Thoracic aorta (tissue), 2 donors: ENCODE measurements around the gene ZMIZ1. TPM values are rescaled to one million over a fixed set of nuclear protein-coding genes. Genes with fewer than 3 reads are reported as not detected.

Experiments
- ATAC-seq: fragments of 150-250 bp; one replicate; pipeline ENCODE4 v1.8.0; 2017; ENCODE audit warnings: low read depth; ENCODE audit not compliant: insufficient number of reproducible peaks, low FRiP score
- DNase-seq: peaks from one replicate; pipeline ENCODE4 v3.0.0-alpha.2; 2020; ENCODE audit warnings: low spot score
- H3K27ac ChIP-seq, 2 donors: fragments of 200-600 bp; sonication (generic); 1 replicate in 1 of 2; 2 replicates in 1 of 2; pipeline ENCODE4 v1.5.1; 2016; ENCODE audit warnings: mild to moderate bottlenecking in 2 of 2, moderate library complexity in 2 of 2
- H3K27me3 ChIP-seq: fragments of 200-600 bp; sonication (generic); replicated peaks from 2 replicates; pipeline ENCODE4 v1.6.0; 2016; ENCODE audit warnings: mild to moderate bottlenecking; ENCODE audit not compliant: insufficient read depth
- H3K36me3 ChIP-seq: fragments of 200-600 bp; sonication (generic); one replicate; pipeline ENCODE4 v1.5.1; 2016
- H3K4me1 ChIP-seq, 2 donors: fragments of 200-600 bp; sonication (generic); 1 replicate in 1 of 2; 2 replicates in 1 of 2; pipeline versions ENCODE4 v1.5.1 to v1.6.0; 2016; ENCODE audit warnings: low read depth in 2 of 2, mild to moderate bottlenecking in 1 of 2; ENCODE audit not compliant: control insufficient read depth in 1 of 2
- H3K4me3 ChIP-seq: fragments of 200-600 bp; sonication (generic); 2 replicates; pipeline ENCODE4 v1.5.1; 2016; ENCODE audit warnings: mild to moderate bottlenecking
- H3K9me3 ChIP-seq: fragments of 200-600 bp; sonication (generic); 2 replicates; pipeline ENCODE4 v1.5.1; 2016
- total RNA-seq, 2 donors: library from RNA; depleted of rRNA; stranded (reverse); fragments of >200 nt; gene quantifications; one replicate each; pipeline versions ENCODE4 v1.1.0 to v1.2.3, GENCODE V29; 2016
- TF ChIP-seq, protein P1 (sequence below): fragments of 200-600 bp; sonication (generic); IDR thresholded peaks from one replicate; pipeline ENCODE4 v1.5.1; 2019; ENCODE audit warnings: antibody characterized with exemption

ZMIZ1 gene
- total RNA-seq, 2 donors from 2014 or later: 57.8 to 81.6 TPM

- no peaks in the 10 kb centered on the region for H3K36me3 ChIP-seq
- TF ChIP-seq, protein P1, sequence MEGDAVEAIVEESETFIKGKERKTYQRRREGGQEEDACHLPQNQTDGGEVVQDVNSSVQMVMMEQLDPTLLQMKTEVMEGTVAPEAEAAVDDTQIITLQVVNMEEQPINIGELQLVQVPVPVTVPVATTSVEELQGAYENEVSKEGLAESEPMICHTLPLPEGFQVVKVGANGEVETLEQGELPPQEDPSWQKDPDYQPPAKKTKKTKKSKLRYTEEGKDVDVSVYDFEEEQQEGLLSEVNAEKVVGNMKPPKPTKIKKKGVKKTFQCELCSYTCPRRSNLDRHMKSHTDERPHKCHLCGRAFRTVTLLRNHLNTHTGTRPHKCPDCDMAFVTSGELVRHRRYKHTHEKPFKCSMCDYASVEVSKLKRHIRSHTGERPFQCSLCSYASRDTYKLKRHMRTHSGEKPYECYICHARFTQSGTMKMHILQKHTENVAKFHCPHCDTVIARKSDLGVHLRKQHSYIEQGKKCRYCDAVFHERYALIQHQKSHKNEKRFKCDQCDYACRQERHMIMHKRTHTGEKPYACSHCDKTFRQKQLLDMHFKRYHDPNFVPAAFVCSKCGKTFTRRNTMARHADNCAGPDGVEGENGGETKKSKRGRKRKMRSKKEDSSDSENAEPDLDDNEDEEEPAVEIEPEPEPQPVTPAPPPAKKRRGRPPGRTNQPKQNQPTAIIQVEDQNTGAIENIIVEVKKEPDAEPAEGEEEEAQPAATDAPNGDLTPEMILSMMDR: no peak
These were observed 14.3 kb upstream of the ZMIZ1 start for GRCh38 chr10:79054203-79055099.

GRCh38 chr10:79055100-79055782 lies 13.5 kb upstream of the ZMIZ1 start:
- Histone ChIP-seq H3K27me3 (no peaks in the 10 kb centered on the region), H3K36me3 (no peaks in the 10 kb centered on the region), H3K9me3 (no peaks in the 10 kb centered on the region), H3K4me1 (no peaks in the 10 kb centered on the region), H3K27ac (no peak overlapping the region), H3K4me3 (no peak overlapping the region)
- TF ChIP-seq, protein P1: no peak
- ATAC-seq: no peak
- no peak for DNase-seq

More at GRCh38 chr10:79054203-79055099, 14.3 kb upstream of the ZMIZ1 start:
- no peak for DNase-seq
- no peaks in the 10 kb centered on the region for H3K9me3 ChIP-seq
- no peak overlapping the region for H3K4me3 ChIP-seq
- ATAC-seq: no peak
- H3K4me1 ChIP-seq: no peaks in the 10 kb centered on the region
- no peak overlapping the region for H3K27ac ChIP-seq
- no peaks in the 10 kb centered on the region for H3K27me3 ChIP-seq

DNA sequence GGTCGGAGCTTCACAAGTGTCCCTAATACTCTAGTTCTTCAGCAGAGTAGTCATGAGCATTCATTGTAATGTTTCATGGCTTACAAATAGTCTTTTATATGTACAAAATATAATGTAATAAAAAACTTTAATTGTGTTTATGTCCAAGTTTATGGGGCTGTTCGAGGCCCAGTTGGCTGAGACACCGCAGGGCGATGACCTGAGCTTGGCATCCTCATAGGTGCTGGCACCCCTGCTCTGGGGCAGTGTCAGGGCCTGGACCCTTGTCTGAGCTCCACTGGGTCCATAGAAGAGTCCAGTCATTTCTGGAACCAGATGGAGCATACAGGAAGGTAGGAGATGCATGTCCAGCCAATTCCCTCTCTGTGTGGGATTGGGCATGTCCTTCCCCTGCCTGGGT lies 12.9 kb upstream of the ZMIZ1 start:
- TF ChIP-seq, protein P1: no peak
- H3K36me3 ChIP-seq: no peaks in the 10 kb centered on the region
- ATAC-seq (no peak), DNase-seq (no peak)
- H3K9me3 ChIP-seq: no peaks in the 10 kb centered on the region
- no peaks in the 10 kb centered on the region for H3K4me1 ChIP-seq
- H3K27me3 ChIP-seq: no peaks in the 10 kb centered on the region
- H3K4me3 ChIP-seq: no peak overlapping the region
- H3K27ac ChIP-seq: no peak overlapping the region

DNA sequence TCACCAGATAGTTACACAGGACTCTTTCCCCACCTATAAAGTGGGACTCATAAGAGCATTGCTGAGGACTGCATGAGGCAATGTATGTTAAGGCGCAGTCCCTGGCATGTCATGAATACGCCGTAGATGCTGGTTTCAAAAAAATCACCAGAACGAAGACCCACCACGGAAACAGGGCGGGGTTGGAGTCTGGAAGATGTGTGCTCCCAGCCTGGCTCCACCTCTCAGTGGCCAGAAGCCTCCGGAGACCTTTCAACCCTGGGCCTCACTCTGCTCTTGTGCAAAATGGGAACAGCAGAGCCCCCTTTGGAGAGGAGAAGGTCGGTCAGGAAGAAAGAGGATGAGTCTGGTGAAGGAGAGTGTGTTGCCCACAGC lies 12.4 kb upstream of the ZMIZ1 start:
- Histone ChIP-seq H3K27ac (no peak overlapping the region), H3K27me3 (no peaks in the 10 kb centered on the region), H3K9me3 (no peaks in the 10 kb centered on the region), H3K4me1 (no peaks in the 10 kb centered on the region), H3K4me3 (no peak overlapping the region), H3K36me3 (no peaks in the 10 kb centered on the region)
- DNase-seq: no peak
- no peak for ATAC-seq
- TF ChIP-seq, protein P1: no peak

DNA sequence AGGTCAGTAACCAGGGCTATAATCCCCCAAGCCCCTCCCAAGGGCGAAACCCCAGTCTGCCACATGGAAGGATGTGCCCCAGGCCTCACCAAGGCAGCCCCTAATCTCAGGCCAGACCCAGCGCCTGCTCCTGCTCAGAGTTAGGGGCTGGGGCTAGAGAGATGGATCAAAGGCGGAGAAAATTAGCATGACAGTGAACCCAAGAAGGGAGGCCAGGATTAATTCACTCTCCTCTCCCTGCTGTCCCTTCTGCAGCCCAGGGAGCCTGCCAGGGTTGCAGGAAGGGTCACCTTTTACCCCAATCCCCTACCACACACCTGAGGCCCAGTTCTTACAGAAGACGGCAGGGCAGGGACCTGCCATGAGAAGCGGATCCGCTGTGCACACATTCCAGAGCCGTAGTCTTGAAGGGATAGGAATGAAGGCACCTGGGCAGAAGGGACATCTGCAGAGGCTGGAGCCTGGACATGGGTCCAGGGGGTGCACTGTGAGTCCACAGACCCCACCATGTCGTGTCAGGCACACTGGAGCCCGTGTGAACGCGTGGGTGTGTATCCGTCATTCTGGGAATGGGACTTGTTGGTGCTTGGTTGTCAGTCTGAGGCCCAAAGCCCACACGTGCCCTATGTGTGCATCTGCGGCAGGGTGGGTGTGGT lies 11.9 kb upstream of the ZMIZ1 start:
- H3K4me1 ChIP-seq: no peaks in the 10 kb centered on the region

More for the DNA sequence above, 11.9 kb upstream of the ZMIZ1 start:
- no peaks in the 10 kb centered on the region for H3K27me3 ChIP-seq
- H3K36me3 ChIP-seq: no peaks in the 10 kb centered on the region
- no peaks in the 10 kb centered on the region for H3K9me3 ChIP-seq
- TF ChIP-seq, protein P1: no peak
- no peak overlapping the region for H3K4me3 ChIP-seq
- ATAC-seq (no peak), DNase-seq (no peak)
- H3K27ac ChIP-seq: no peak overlapping the region
